ENCODE measurements around the gene GFY.

DNA sequence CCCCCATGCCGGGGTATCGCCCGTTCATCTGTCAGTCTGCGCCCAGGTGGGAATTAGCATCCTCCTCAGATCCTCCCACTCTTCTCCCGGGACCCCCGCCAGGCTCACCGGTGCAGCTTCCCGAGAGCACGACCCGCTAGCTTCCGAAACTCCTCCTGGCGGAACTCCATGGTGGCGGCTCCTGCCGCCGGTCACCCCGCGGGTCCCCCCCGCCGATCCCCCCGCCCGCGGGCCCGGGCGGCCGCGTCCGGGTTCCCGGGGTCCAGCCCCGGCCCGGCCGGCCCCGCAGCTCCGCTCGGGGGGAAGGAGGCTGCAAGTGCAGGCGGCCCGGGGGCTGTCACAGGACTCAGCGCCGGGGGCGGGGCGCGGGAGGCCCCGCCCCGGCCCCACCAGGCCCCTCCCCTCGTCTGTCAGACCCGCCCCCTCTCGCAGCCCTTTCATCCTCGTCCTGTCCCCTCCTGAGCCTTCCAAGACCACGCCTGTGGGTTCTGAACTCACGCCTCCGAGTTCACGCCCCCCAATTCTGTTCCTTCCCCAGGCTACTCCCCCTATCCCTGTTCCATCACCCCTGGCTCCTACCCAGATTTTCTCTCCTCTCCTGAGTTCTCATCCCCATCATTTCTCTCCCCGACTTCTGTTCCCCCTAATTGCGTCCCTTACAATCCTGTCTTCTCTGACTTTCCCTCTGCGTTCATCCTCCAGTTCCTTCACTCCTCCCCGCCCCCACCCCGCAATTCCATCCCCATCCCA, 16.2 kb downstream of the GFY start, which contains the start of gene SLC17A7:
- TF ChIP-seq POLR2A (IDR thresholded peaks at IDR 0.05) = no peak
- no peak for TF ChIP-seq CTCF (IDR thresholded peaks at IDR 0.05)

All from lower leg skin (tissue), 3 donors.